Activated T-cell treated with anti-CD3 and anti-CD28 coated beads, Interleukin-2, amount 50 U/mL, for 48 hours (primary cell): ENCODE data around the gene TBC1D5.
A peak's percentile ranks its signal among the peaks of the same experiment; 100 is the strongest.
"Not testable (repeated sequence)": the region's sequence is repeated elsewhere in the genome, so short reads cannot be mapped to it uniquely, and the experiment has no call there.

ENCODE experiments used
- DNase-seq, 2 experiments: peaks; one replicate each; pipeline ENCODE4 v3.0.0-alpha.2; 2020

Gene TBC1D5

DNA sequence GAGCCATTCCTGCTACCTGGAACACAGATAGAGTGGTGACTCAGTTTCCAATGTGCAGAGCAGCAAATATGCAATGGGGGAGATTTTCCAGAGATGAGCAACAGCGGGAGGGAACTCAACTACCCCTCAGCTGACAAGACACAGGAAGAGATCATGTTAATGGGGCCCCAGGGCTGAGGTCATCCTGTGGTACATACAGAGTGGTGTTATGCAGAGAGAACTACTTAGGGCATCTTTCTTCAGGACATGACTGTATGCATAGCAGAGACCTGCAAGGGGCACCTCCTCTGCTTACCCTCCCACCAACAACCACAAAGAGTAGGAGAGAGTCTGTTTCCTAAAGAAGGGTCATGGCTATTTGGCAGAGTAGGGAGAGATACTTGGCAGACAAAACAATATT, 6.8 kb upstream of the TBC1D5 start:
- peak in 1 of 2 experiments; percentile 35 for DNase-seq

DNA sequence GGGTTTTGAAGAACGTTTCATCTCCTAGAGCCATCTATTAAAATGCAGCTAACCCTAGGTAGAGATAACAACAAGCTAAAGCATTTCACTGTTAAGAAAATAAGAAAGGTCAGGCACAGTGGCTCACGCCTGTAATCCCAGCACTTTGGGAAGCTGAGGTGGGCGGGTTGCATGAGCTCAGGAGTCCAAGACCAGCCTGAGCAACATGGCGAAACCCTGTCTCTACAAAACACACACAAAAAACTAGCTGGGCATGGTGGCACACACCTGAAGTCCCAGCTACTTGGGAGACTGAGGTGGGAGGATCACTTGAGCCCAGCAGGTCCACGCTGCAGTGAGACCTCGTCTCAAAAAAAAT, 5.4 kb upstream of the TBC1D5 start:
- DNase-seq = no peak

DNA sequence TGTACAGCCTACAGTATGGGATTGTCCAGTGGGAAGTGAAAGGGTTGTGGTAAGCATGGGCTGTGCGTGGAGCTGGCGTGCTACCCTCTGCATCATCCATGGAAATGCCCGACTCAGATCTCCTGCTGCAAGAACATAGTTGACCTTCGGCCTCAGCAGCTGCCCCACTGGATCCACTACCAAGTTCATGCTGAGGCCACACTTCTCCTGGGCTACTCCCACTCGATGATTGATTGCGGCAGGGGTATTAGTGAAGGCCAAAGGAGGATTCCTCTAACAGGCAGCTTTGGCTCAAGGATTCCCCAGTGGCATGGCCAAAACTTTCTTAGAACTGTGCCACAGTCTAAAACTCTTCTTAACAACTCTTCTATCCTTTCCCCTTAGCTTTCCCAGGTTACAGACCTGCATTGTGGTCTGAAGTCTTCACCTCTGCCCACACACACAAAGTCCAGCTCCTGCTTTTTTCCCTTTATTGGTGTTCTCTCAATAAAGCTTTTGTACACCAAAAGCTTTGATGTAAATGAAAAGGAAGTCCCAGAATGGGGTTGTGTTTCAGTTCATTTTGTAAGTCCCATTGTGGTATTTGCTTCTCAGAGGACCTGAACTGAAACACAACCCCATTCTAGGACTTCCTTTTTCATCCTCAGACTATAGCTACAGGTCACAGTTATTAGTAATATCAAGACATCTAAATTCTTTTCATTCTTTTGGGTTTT, 4.9 kb upstream of the TBC1D5 start:
- DNase-seq = no peak

DNA sequence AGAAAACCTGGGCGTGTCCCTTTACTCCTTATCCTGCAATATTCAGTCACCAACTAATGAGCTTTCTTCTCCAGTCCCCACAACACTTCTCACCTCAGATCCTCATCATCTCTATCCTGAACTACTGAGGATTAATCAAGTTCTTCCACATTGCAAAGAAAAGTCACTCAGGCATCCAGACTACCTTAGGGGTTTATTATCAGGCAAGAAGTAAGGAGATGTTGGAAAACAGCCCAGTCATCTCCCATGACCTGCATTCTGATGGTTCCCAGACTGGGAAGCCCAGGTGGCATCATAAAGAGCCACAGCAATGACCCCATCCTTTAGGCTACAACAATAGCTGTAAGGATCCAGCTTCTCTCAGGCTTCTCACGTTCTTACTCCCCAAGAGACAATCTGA, 3.5 kb upstream of the TBC1D5 start:
- DNase-seq = no peak

DNA sequence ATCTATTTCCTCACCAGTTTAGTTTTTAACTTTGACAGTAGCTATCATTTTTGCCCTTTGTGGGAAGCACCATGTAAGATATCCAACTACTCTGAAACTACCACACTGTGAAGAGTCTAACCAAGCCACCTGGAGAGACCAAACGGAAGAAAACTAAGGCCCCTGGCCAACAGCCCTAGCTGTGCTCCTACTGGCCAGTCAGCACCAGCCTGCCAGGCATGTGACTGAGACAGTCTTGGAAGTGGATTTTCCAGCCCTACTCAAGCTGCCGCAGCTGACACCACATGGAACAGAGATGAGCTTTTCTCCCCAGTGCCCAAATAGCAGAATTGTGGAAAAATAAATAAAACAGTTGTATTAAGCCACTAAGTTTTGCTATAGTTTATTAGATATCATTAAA, 2.9 kb upstream of the TBC1D5 start:
- DNase-seq = no peak

DNA sequence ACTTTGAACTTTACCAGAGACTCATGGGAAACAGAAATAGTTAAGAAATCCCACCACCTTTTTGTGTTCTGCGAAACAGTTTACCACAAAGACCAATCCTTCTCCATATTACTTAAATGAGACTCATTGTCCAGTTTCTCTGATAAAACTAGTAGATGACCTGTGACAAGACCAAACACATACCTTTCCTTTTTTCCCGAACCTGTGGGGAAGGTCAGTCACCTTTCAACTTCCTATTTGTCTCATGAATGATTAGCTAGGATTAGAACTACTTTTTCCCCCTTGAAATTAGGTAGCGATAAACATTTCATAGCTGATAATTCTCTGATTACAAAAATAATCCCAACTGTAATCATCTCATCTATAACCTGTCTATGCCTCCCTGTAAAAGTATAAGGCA, 2.3 kb upstream of the TBC1D5 start:
- DNase-seq = no peak

DNA sequence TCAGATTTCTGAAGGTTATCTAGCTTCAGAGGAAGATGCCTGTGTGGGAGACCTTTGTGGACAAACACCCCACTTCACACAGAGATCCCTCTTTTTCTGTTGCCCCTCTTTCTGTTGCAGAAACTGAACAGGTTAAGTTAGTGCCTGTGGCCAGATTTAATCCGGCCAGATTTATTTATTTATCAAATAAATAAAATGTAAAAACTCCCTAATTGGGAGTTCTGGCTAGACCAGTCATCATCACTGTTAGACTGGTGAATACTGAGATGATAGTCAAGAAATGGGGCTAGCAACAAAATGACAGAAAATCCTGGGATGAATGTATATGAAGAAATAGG, 1.2 kb upstream of the TBC1D5 start:
- DNase-seq = no peak

DNA sequence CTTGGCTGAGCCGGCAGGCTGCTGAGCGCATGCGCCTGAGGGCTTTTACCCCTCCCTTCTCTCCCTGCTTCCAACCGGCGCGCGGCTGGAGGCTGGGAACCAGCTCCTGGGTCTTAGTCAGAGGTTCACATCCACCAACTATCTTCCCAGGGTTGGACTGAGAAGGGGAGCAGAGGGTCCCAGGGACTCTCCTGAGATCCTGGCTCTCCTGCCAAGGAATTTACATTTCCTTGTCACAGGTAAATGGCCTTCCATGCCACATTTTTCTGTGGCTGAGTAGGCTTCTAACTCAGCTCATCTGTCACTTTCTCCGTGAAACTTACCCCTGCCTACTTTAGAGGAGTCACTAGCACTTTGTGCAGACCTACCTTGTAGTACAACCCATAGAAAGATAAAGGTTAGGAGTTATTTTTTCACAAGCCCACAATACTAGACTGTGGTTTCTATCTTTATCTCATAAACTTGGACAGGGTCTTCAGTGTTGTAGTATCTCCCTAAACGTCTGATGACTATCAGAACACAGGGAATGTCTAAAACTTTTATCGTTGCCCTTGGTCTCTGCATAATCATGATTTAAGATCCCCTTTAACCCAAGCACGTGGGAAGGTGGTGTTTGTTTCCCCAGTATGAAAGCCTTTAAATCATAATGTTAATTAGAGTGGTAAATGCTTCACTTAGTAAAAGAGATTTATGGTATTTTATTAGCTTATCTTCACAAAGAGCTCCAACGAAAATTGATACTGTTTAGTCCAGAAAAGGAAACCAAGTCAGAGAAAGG, 638 bp upstream of the TBC1D5 start:
- DNase-seq = no peak

DNA sequence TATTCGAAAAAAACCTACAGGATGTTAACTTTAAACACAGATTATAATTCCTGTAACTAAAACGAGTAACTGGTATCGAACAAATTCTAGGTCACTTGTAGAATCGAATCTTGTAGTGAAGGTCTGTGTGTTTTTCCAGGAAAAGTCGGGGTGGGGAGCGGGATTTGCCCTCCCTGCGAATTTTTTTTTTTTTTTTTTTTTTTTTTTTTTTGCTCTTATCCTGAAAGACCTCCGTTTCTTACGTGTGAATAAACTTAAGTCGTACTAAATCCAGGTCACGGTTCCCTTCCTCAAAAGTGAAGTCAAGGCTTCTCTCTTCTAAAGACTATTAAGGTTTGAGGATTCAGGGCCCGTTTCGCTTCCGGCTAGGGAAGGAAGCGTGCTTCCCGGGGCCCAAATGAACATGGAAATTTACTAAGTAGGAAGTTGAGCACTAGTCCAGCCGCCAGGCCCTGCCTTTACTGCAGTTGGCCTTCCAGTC, 770 bp downstream of the TBC1D5 start:
- no peak for DNase-seq

DNA sequence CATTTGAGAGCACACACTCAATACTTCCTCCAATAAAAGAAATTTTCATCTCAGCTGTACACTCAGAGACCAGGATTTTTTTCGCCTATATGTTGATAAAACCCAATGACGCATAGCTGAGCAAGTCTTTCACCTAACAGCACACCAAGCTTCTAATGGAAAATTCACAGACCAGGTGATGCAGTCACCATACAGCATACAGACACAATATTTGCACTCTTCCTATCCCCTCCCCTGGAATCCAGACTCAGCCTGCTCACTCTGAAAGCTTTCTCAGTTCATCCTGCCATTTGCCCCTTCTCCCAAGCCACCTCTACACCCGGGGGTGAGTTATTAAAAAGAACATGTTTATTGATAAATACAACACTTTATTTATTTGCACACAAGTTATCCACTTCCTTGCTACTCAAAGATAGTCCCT, 1.7 kb downstream of the TBC1D5 start:
- peak in 1 of 2 experiments; percentile 25 for DNase-seq

DNA sequence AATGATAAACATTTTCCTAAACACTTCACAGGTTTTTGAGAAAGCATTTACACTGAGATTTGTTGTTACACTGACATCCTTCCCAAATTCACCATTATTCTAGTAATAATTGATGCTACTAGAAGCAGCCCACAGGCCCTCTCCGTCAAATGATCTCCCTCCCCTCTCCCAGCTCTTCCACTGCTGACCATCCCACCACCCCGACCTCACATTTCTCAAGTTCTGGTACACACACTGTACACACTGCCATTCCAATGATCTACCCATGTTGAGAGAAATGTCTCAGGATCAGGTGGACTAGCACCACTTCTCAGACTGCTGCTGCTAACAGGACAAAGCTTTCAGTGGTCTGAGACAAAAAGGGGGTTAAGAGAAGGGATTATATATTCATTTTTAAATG, 3.5 kb downstream of the TBC1D5 start:
- no peak for DNase-seq

DNA sequence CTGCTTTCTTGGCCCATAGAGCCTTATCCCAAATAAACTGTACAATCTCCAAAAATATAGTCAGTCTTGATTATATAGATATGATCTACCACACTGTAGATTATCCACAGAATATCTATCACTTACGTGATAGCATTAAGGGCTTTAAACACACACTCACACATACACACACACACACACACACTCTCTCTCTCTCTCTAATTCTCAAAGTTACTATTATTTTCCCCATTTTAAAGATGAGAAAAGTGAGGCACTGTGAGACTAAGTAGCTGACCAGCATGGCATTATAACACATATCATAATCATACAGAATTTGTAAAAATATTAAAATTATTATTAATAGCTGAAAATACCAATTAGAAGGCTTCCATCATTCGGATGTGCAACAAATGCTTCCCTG, 4.2 kb downstream of the TBC1D5 start:
- no peak for DNase-seq

DNA sequence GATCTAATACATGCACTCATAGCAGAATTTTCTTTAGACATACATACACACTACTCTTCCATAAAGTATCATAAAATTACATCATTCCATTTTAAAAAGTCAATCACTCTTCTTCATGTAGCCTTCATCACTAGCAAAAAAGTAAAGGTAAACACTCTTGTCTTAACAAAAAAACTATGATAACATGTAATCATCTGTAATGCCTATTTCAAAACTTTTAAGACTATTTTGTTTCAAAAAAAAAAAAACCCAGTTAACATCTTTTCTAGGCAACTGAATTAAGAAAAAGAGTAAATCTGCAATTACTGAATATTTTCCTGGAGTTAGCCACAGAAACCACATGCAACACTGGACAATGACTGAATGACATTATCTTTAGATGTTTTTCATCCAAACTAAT, 4.8 kb downstream of the TBC1D5 start:
- no peak for DNase-seq

DNA sequence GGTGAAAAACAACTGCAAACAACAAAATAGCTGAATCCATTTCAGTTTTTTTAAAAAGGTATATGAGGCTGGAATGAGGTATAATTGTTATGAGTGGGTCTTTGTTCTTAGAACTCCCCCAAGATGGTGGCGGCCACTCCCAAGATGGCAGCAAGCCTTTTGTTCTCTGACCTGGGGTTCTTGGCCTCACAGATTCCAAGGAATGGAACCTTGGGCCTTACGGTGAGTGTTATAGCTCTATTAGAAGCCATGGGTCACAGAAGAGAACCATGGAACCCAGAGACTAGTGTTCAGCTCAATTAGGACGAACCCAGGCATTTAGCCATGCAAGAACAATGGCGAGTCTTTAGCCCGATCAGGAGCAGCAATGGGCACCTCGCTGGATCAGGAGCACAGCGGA, 7.1 kb downstream of the TBC1D5 start:
- not testable (repeated sequence) for DNase-seq

DNA sequence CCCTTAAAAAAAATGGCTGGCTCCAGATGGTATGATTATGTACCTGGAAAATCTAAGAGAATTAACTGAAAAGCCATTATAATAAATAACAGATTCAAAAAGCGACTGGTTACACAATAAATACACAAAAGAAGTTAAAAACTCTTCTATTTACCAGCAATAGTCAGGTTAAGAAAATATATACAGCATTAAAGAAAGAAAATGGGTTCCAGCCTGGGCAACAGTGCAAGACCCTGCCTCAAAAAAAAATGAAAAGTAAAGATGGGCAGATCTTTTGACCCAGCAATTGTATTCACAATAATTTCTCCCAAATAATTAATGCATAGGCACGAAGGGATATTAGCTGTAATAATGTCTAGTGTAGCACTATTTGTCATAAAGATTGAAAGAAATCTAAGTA, 8.7 kb downstream of the TBC1D5 start:
- no peak for DNase-seq

DNA sequence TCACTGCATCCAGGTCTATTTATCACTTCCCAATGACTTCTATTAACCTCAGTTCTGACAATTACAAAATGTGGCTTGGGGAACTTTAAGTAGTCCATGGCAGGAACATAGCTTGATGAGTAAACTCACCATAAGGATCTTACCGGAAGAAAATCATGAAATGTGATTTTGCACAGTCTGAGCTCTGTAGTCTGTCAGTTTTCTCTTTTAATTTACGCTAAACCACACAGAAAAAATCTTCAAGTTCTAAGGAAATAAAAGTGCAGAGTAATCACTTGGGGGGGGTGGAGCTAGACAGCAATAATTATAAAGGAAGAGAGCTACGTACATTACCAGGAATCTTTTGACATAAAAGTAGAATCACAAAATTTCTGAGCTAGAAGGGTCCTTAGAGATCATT, 9.2 kb downstream of the TBC1D5 start:
- no peak for DNase-seq

DNA sequence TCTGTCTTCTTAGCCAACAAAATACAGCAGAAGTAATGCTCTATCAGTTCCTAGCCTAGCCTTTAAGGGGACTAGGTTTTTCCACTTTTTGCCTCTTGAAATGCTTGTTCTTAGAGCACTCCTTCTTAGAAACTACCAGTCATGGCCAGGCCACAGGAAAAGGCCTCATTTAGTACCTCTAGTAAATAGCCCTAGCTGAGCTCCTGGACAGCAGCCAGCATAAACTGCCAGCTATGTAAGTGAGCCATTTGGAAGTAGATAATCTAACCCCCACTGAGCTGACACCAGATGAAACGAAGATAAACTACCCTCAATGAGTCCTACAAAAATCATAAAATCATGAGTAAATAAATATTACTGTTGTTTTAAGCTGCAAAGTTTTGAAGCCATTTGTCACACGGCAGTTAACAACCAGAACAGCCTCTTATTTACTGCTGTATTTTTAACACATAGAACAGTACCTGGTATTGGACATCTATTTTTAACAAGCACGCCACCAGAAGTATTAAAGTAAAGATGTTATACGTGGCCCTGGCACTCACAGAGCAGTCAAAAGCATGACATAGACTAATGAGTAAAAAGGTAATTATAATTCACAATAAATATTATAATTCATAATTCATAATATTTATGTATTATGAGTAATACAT, 12.0 kb downstream of the TBC1D5 start:
- DNase-seq = no peak

DNA sequence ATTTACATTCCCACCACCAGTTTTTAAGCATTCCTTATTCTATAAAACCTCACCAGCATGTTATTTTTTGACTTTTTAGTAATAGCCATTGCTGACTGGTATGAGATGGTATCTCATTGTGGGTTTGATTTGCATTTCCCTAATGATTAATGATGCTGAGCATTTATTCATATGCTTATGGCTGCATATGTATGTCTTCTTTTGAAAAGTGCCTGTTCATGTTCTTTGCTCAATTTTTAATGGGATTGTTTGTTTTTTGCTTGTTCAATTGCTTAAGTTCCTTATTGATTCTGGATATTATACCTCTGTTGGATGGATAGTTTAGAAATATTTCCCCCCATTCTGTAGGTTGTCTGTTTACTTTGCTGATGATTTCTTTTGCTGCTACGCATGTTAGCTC, 16.1 kb downstream of the TBC1D5 start:
- no peak for DNase-seq

DNA sequence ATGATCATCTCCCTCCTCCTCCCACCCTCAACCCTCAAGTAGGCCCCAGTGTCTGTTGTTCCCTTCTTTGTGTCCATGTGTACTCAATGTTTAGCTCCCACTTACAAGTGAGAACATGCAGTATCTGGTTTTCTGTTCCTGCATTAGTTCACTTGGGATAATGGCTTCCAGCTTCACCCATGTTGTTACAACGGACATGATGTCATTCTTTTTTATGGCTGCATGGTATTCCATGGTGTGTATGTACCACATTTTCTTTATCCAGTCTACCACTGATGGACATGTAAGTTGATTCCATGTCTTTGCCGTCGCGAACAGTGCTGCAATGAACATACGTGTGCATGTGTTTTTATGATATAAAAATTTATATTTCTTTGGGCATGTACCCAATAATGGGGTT, 16.6 kb downstream of the TBC1D5 start:
- not testable (repeated sequence) for DNase-seq

DNA sequence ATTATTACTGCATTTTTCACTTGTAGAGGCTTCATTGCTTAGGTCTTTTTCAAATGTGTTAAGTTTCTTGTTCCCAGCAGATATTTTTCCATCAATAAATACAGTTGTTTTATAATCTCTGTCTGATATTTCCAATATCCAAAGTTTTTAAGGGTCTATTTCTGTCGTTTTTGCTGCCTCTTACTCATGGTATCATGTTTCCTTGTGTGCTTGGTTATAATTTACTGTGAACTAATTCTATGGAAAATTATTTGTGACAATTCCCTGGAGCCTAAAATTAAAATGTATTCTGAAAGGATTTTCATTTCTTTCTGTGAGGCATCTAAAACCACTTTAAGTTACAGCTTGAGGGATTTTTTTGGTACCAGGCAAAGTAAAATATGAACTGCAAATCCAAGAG, 17.5 kb downstream of the TBC1D5 start:
- DNase-seq = no peak

DNA sequence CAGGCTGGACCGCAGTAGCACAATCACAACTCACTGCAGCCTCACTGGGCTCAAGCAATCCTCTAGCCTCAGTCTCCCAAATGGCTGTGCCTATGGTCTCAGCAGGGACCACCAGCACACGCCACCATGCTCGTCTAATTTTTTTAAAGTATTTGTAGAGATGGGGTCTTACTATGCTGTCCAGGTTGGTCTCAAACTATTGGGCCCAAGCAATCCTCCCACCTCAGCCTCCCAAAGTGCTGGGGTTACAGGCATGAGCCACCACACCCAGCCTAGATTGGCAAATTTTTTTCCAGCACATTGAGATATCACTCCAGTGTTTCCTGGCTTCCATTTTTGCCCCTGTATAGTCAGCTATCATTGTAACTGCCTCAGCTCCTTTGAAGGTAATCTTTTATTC, 18.3 kb downstream of the TBC1D5 start:
- no peak for DNase-seq

DNA sequence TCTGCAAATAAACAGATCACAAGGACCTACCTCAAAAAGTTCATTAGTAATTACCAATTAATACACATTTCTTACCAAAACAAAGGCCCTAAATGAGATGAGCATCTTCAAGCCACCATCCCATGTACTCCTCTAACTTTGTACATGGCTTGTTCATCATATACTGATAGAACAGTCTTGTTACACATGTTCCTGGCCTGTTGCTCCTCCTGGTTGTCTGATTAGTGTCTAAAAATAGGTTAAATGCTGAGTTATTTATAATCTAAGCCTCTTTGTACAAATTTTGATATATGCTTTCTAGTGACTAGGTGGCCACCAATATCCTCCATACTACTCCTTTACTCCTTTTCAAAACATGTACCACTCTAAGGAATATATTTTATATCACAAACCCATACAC, 25.0 kb downstream of the TBC1D5 start:
- no peak for DNase-seq

DNA sequence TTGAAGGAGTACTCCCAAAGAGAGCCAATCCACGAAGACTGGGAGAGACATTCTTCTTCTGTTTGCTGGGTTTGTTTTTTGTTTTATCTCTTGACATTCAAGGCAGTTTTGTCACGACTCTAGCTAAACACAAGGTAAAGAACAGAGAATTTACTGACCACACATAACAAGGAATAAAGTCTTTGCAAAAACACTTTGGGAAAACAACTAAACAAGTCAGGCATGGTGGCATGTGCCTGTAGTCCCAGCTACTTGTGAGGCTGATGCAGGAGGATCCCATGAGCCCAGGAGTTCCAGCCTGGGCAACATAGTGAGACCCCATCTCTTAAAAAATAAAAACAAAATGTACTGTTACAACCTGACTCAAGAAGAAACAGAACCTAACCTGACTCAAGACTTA, 28.0 kb downstream of the TBC1D5 start:
- no peak for DNase-seq

DNA sequence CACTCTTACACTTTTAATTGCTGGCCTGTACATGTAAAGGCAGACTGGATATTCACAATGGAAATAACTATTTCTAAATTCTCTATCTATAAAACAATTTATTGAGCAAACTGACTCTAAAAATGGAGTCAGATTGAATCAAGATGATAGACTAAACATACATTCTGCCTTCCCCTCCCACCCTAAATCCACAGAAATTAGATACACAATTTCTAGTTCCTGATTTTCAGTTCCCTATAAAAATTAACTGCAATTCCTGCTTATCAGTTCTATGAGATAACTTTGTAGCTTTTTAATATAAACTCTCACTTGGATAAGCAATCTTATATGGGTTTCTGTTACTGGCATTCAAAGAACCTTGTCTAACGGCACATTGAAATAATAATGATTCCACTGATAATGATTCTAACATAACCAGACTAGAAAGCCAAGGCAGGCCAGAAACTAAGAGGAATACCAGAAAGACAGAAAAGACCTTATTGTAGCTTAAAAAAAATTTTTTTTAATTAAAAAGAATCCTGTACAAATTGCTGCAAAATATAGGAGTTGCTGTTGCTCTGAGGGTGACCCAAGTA, 33.1 kb downstream of the TBC1D5 start:
- no peak for DNase-seq
